DOHH2 (cell line): ENCODE data around the gene FEM1B.

Experiments used
- H3F3A ChIP-seq: fragments of 200-600 bp; sonication (generic), shearing (Covaris generic); 2 replicates; pipeline ENCODE4 v1.6.0; 2016; ENCODE audit warnings: antibody characterized with exemption, mild to moderate bottlenecking; ENCODE audit not compliant: control insufficient read depth, insufficient read depth
- H3K27ac ChIP-seq: fragments of 200-600 bp; sonication (generic); 2 replicates; pipeline ENCODE4 v1.5.1; 2014; ENCODE audit warnings: low read depth, mild to moderate bottlenecking, low read length, moderate library complexity
- H3K27me3 ChIP-seq: fragments of 200-600 bp; sonication (generic); 2 replicates; pipeline ENCODE4 v1.6.1; 2014; ENCODE audit warnings: mild to moderate bottlenecking, low read length, mixed read lengths; ENCODE audit not compliant: control insufficient read depth
- H3K36me3 ChIP-seq: fragments of 200-600 bp; sonication (generic); 2 replicates; pipeline ENCODE4 v1.6.1; 2014; ENCODE audit warnings: mild to moderate bottlenecking, low read length, moderate library complexity, mixed read lengths; ENCODE audit not compliant: control insufficient read depth
- H3K4me1 ChIP-seq: fragments of 200-600 bp; sonication (generic); 2 replicates; pipeline ENCODE4 v1.6.1; 2014; ENCODE audit warnings: mild to moderate bottlenecking, low read length, mixed read lengths; ENCODE audit not compliant: control insufficient read depth
- H3K4me2 ChIP-seq: fragments of 200-600 bp; sonication (generic); 2 replicates; pipeline ENCODE4 v1.6.0; 2014; ENCODE audit warnings: mild to moderate bottlenecking, low read length, moderate library complexity
- H3K4me3 ChIP-seq: fragments of 200-600 bp; sonication (generic); 2 replicates; pipeline ENCODE4 v1.5.1; 2014; ENCODE audit warnings: mild to moderate bottlenecking, low read length, mixed read lengths
- H3K79me2 ChIP-seq: fragments of 200-600 bp; sonication (generic); 2 replicates; pipeline ENCODE4 v1.6.1; 2014; ENCODE audit warnings: mild to moderate bottlenecking, low read length, mixed read lengths; ENCODE audit not compliant: control insufficient read depth
- H3K9me2 ChIP-seq: fragments of 200-600 bp; sonication (generic); replicated peaks from 2 replicates; pipeline ENCODE4 v1.6.1; 2014; ENCODE audit warnings: mild to moderate bottlenecking, low read length, mixed read lengths; ENCODE audit not compliant: control insufficient read depth
- H3K9me3 ChIP-seq: fragments of 200-600 bp; sonication (generic); 2 replicates; pipeline ENCODE4 v1.6.1; 2014; ENCODE audit warnings: antibody characterized with exemption, low read length, mixed read lengths; ENCODE audit not compliant: control insufficient read depth, insufficient read depth
- H4K20me1 ChIP-seq: fragments of 200-600 bp; sonication (generic); 2 replicates; pipeline ENCODE4 v1.6.0; 2014; ENCODE audit warnings: low read depth, mild to moderate bottlenecking, antibody characterized with exemption, low read length, moderate library complexity; ENCODE audit not compliant: control insufficient read depth, insufficient read depth
- EZH2phosphoT487 ChIP-seq: fragments of 200-600 bp; sonication (generic); IDR thresholded peaks from 2 replicates; pipeline ENCODE4 v1.6.1; 2017; ENCODE audit warnings: borderline replicate concordance, mild to moderate bottlenecking, antibody characterized with exemption, low read length, moderate library complexity, mixed read lengths
- TF ChIP-seq, protein P1 (sequence below): fragments of 200-600 bp; sonication (generic); IDR thresholded peaks from one replicate; pipeline ENCODE4 v1.5.1; 2014; ENCODE audit warnings: antibody characterized with exemption, mild to moderate bottlenecking, low read depth, low read length; ENCODE audit not compliant: poor library complexity, severe bottlenecking

FEM1B gene

DNA sequence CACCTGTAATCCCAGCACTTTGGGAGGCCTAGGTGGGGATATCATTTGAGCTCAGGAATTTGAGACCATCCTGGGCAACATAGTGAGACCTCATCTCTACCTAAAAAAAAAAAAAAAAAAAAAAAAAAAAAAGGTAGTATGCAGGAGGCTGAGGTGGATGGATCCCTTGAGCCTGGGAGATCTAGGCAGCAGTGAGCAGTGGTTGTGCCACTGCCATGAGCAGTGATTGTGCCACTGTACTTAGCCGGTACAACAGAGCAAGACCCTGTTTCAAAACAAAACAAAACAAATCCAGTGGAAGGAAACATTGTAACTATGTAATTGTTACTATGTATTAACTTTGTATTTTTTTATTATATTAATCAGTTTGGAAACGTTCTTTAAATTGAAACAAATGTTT, 5.9 kb downstream of the FEM1B start:
- Histone ChIP-seq H3F3A (no peaks in the 10 kb centered on the region), H4K20me1 (peaks cover 39% of the 10 kb centered on the region), H3K27ac (no peak overlapping the region), H3K9me2 (no peaks in the 10 kb centered on the region), H3K4me2 (no peak overlapping the region), H3K36me3 (peaks cover 55% of the 10 kb centered on the region), H3K9me3 (no peaks in the 10 kb centered on the region), H3K4me1 (peaks cover 35% of the 10 kb centered on the region), H3K27me3 (no peaks in the 10 kb centered on the region), H3K79me2 (peaks cover 100% of the 10 kb centered on the region), H3K4me3 (no peak overlapping the region)
- TF ChIP-seq EZH2phosphoT487, result no peak
- TF ChIP-seq, protein P1, sequence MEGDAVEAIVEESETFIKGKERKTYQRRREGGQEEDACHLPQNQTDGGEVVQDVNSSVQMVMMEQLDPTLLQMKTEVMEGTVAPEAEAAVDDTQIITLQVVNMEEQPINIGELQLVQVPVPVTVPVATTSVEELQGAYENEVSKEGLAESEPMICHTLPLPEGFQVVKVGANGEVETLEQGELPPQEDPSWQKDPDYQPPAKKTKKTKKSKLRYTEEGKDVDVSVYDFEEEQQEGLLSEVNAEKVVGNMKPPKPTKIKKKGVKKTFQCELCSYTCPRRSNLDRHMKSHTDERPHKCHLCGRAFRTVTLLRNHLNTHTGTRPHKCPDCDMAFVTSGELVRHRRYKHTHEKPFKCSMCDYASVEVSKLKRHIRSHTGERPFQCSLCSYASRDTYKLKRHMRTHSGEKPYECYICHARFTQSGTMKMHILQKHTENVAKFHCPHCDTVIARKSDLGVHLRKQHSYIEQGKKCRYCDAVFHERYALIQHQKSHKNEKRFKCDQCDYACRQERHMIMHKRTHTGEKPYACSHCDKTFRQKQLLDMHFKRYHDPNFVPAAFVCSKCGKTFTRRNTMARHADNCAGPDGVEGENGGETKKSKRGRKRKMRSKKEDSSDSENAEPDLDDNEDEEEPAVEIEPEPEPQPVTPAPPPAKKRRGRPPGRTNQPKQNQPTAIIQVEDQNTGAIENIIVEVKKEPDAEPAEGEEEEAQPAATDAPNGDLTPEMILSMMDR, result no peak

DNA sequence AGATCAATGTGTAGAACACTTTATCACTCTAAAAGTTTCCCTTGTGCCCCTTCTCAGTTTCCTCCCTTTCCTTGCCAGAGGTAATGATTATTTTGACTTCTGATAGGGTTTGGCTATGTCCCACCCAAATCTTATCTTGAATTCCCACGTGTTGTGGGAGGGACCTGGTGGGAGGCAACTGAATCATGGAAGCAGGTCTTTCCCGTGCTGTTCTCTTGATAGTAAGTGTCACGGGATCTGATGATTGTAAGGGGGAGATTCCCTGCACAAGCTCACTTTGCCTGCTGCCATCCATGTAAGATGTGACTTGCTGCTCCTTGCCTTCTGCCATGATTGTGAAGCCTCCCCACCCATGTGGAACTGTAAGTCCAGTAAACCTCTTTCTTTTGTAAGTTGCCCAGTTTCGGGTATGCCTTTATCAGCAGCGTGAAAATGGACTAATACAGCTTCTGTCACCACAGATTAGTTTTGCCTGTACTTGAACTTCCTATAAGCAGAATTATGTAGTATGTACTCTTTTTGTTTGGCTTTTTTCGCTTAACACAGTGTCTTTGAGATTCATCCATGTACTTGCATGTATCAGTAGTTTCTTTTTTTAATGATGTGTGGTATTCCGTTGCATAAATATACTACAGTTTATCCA, 7.2 kb downstream of the FEM1B start:
- Histone ChIP-seq H3K36me3 (peaks cover 51% of the 10 kb centered on the region), H3K4me2 (no peak overlapping the region), H3F3A (no peaks in the 10 kb centered on the region), H3K27me3 (no peaks in the 10 kb centered on the region), H3K27ac (no peak overlapping the region), H3K79me2 (peaks cover 100% of the 10 kb centered on the region), H3K9me2 (no peaks in the 10 kb centered on the region), H3K9me3 (no peaks in the 10 kb centered on the region), H3K4me3 (no peak overlapping the region), H4K20me1 (peaks cover 26% of the 10 kb centered on the region), H3K4me1 (peaks cover 28% of the 10 kb centered on the region)
- no peak for TF ChIP-seq EZH2phosphoT487
- TF ChIP-seq, protein P1, result no peak

- Histone ChIP-seq H3K36me3 (peaks cover 51% of the 10 kb centered on the region), H3K27ac (no peak overlapping the region), H3F3A (no peaks in the 10 kb centered on the region), H3K9me3 (no peaks in the 10 kb centered on the region), H3K79me2 (peaks cover 100% of the 10 kb centered on the region), H3K4me3 (no peak overlapping the region), H3K27me3 (no peaks in the 10 kb centered on the region), H3K4me2 (no peak overlapping the region), H4K20me1 (peaks cover 19% of the 10 kb centered on the region), H3K4me1 (peaks cover 21% of the 10 kb centered on the region), H3K9me2 (no peaks in the 10 kb centered on the region)
- TF ChIP-seq, protein P1, result no peak
- TF ChIP-seq EZH2phosphoT487, result no peak
These were observed 7.9 kb downstream of the FEM1B start for GRCh38 chr15:68285259-68285980.
